ENCODE results near the gene PSTPIP2. TPM values are rescaled to one million over a fixed set of nuclear protein-coding genes. Genes with fewer than 3 reads are reported as not detected.

PSTPIP2 gene
- total and polyA plus RNA-seq, 2 of the 8 experiments (the other 6 are each of a cell fraction or from before 2014, with no cell fraction given), result 1.8 to 2.4 TPM

GRCh38 chr18:46070815-46071652, 1.0 kb downstream of the PSTPIP2 start:
- H4K5ac ChIP-seq (ENCODE audit: insufficient read length, low read depth, low read length), result no peak overlapping the region
- H4K20me1 ChIP-seq (replicated peaks in 1 of 2; ENCODE audit: control insufficient read depth in 1 of 2, insufficient read depth in 2 of 2, low read length in 2 of 2), result peaks cover 0 to 3% of the 10 kb centered on the region in 2 experiments
- DNase-seq (ENCODE audit: low read depth in 1 of 2, low spot score in 2 of 2) (peak in 1 of 2 experiments; percentile 54), FAIRE-seq (no peak)
- H3K56ac ChIP-seq (replicated peaks; ENCODE audit: insufficient read length, low read depth, low read length), result no peak overlapping the region
- H3K36me3 ChIP-seq (ENCODE audit: control insufficient read depth in 2 of 4, insufficient read depth in 4 of 4, low read length in 3 of 4), result no peaks in the 10 kb centered on the region
- no peak overlapping the region for H4K91ac ChIP-seq (replicated peaks; ENCODE audit: insufficient read length, low read length)
- POLR2A ChIA-PET (ENCODE audit: partially characterized antibody), result interaction anchor here (0.6 to 1.2 kb wide), 4 partner anchors 12 to 396 kb away, joined by 3 to 4 read pairs (median 3); no protein-coding TSS in a partner anchor
- H3K4me2 ChIP-seq (ENCODE audit: insufficient read depth in 1 of 2, low read depth in 2 of 2, low read length in 2 of 2), result peak overlapping the region; percentile 88 to 89
- H3K9me3 ChIP-seq (ENCODE audit: insufficient read depth in 2 of 2, low read depth in 1 of 2, low read length in 1 of 2), result no peaks in the 10 kb centered on the region
- H3K9ac ChIP-seq (replicated peaks in 1 of 4; ENCODE audit: extremely low read depth in 1 of 4, low read depth in 3 of 4, low read length in 3 of 4), result no peak overlapping the region
- H2BK20ac ChIP-seq (ENCODE audit: low read length), result no peak overlapping the region
- peak overlapping the region; percentile 62; the same call in 1 of the 2 replicates for H2AFZ ChIP-seq (ENCODE audit: low read length)
- peaks cover 0 to 6% (median 0%) of the 10 kb centered on the region in 4 experiments; a peak in 2 of 7 replicates for H3K4me1 ChIP-seq (replicated peaks in 1 of 4; ENCODE audit: control insufficient read depth in 3 of 4, insufficient read depth in 4 of 4, low read length in 3 of 4)
- no peak overlapping the region for H2BK15ac ChIP-seq (ENCODE audit: low read length)
- no peaks in the 10 kb centered on the region for H3K79me1 ChIP-seq (ENCODE audit: low read depth, low read length)
- no peaks in the 10 kb centered on the region for H3K79me2 ChIP-seq (ENCODE audit: control insufficient read depth in 1 of 2, insufficient read depth in 2 of 2, low read length in 2 of 2)
- no peak overlapping the region for H3K27ac ChIP-seq (ENCODE audit: low read depth, low read length)
- no peak overlapping the region for H4K8ac ChIP-seq (ENCODE audit: extremely low read depth, insufficient read depth, low read length)
- peaks cover 11% of the 10 kb centered on the region; the same call in 1 of the 2 replicates for H3K23me2 ChIP-seq (ENCODE audit: low read depth, low read length)
- no peak overlapping the region for H3K14ac ChIP-seq (ENCODE audit: insufficient read length)
- H3K4me3 ChIP-seq (ENCODE audit: extremely low read depth in 1 of 4, insufficient read depth in 2 of 4, low read depth in 3 of 4, low read length in 4 of 4), result peak overlapping the region; percentile 69 to 86 (median 74)
- no peak overlapping the region for H3K18ac ChIP-seq (ENCODE audit: extremely low read depth, low read length)
- no peak overlapping the region for H3K4ac ChIP-seq (replicated peaks; ENCODE audit: insufficient read length, low read depth, low read length)
- no peak overlapping the region for H2AK5ac ChIP-seq (ENCODE audit: low read depth, low read length)
- H3K23ac ChIP-seq (ENCODE audit: insufficient read length), result no peak overlapping the region
- no peak overlapping the region for H2BK12ac ChIP-seq (ENCODE audit: low read depth, low read length)
- 44% methylated on average over 12 of the region's 13 CpGs; no CpG with 5 or more reads in 1 of the 2 experiments for WGBS, 2 experiments (ENCODE audit: extremely low coverage in 1 of 2, insufficient coverage in 1 of 2, insufficient read length in 1 of 2, insufficient replicate concordance in 2 of 2, low coverage in 1 of 2, low lambda C conversion rate in 2 of 2, missing lambda C conversion rate in 1 of 2)
- H2BK5ac ChIP-seq (ENCODE audit: low read depth, low read length), result no peak overlapping the region
- no peak overlapping the region for H2BK120ac ChIP-seq (replicated peaks; ENCODE audit: low read depth, low read length)
- CTCF ChIA-PET (ENCODE audit: partially characterized antibody), result interaction anchor here (1.0 to 4.1 kb wide), 8 partner anchors 10 to 405 kb away, joined by 3 to 27 read pairs (median 8); no protein-coding TSS in a partner anchor
- peaks cover 4 to 31% (median 28%) of the 10 kb centered on the region in 4 experiments for H3K27me3 ChIP-seq (replicated peaks in 1 of 4; ENCODE audit: control insufficient read depth in 3 of 4, extremely low read depth in 1 of 4, insufficient read depth in 3 of 4, low read length in 3 of 4)
- TF ChIP-seq PHF8 (conservative IDR thresholded peaks at IDR 0.05; ENCODE audit: low read depth, low read length) (no peak), CTBP2 (IDR thresholded peaks at IDR 0.05; ENCODE audit: borderline replicate concordance, insufficient read depth, insufficient read length, low read length) (no peak), BCL11A (IDR thresholded peaks at IDR 0.05; ENCODE audit: low read depth in 2 of 2, low read length in 2 of 2) (no peak), KDM5A (IDR thresholded peaks at IDR 0.05; ENCODE audit: low read length) (no peak), MAX (IDR thresholded peaks at IDR 0.05) (no peak), USF2 (IDR thresholded peaks at IDR 0.05; ENCODE audit: low read length) (no peak), POLR2AphosphoS5 (IDR thresholded peaks at IDR 0.05; ENCODE audit: low read depth, low read length) (no peak), SUZ12 (IDR thresholded peaks at IDR 0.05; ENCODE audit: low read length) (no peak), E2F6 (IDR thresholded peaks at IDR 0.05) (no peak)
